Fibroblast of mammary gland (primary cell): Measurements from ENCODE around the gene VIPR2.
"Not testable (repeated sequence)": the region's sequence is repeated elsewhere in the genome, so short reads cannot be mapped to it uniquely, and the experiment has no call there.

Experiments
- DNase-seq: peaks from one replicate; pipeline ENCODE4 v3.0.0-alpha.2; 2010; ENCODE audit warnings: low read depth
- H3K4me3 ChIP-seq: 2 replicates; pipeline ENCODE4 v1.5.1; 2011; ENCODE audit warnings: low read depth, mild to moderate bottlenecking, low read length, moderate library complexity; ENCODE audit not compliant: control insufficient read depth
- CTCF ChIP-seq: conservative IDR thresholded peaks from 2 replicates; pipeline ENCODE4 v1.5.1; 2011; ENCODE audit warnings: low read depth, low read length, inconsistent platforms; ENCODE audit not compliant: control insufficient read depth, insufficient read depth

The VIPR2 gene

GRCh38 chr7:159088016-159088865, 56.4 kb downstream of the VIPR2 start:
- no peak for DNase-seq
- TF ChIP-seq CTCF = no peak

DNA sequence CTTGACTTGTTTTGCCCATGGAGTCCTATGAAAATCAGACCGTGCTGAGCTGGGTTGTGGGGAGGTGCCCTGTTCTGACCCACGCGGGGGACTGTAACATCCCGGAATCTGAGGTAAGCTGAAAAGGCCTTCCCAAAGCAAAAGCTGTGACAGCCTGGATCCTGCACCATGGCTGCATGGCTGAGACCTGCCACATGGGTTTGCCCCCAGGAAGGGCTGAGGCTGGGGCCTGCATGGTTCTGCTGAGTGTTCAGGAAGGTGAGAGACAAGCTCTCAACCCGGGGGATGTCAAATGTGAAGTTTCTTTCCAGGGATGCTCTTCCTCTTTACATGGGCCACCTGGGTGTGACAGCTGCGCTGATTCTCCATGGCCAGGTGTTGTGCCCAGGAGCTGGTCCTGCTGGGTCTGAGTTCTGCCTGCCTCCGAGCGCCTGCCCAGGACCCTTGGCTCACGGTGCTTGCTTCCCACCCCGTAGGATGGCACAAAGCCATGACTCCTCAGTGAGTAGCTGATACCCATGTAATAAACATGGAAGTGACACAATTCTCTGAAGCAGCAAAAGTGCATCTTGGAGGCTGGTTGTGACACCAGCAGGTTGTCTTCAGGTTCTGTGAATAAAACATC, 58.3 kb downstream of the VIPR2 start:
- no peak for TF ChIP-seq CTCF
- no peak for DNase-seq
- no peak overlapping the region for H3K4me3 ChIP-seq

More at GRCh38 chr7:159088016-159088865, 56.4 kb downstream of the VIPR2 start:
- no peak overlapping the region for H3K4me3 ChIP-seq

DNA sequence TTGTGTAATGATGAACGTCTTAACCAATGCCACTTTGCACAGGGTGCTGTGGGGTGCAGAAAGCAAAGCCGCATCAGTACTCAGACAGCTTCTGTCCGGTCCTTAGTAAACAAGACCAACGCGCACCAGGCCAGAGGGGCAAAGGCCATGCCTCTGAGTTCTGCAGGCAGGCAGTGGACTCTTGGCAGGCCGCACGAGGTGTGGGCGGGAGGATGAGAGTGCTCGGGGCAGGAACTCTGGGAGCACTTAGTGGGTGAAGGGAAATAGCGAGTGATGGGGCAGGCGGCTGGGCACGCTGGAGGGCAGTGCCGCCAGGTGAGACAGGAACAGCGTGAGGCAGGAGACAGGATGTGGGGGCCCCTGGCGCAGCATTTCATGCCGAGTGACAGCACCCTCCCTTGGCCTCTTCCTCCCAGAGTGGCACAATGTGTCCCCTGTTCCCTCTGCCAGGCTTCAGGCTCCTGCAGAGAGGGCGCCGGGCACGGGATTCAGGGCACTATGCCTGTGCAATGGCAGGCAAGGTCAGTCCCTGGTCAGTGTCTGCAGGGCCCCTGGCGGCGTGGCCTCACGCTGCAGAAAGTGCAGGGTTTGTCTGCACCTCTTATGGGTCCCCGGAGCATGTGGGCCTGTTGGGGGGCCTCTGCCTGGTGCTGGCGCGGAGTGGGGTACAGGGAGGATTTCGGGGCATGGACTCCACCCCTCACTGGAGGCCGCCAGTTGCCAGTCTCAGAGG, 60.4 kb downstream of the VIPR2 start:
- TF ChIP-seq CTCF = no peak
- no peak overlapping the region for H3K4me3 ChIP-seq
- DNase-seq = no peak

- no peak overlapping the region for H3K4me3 ChIP-seq
- TF ChIP-seq CTCF = no peak
- no peak for DNase-seq
These were observed 61.0 kb downstream of the VIPR2 start for GRCh38 chr7:159083698-159084068.

DNA sequence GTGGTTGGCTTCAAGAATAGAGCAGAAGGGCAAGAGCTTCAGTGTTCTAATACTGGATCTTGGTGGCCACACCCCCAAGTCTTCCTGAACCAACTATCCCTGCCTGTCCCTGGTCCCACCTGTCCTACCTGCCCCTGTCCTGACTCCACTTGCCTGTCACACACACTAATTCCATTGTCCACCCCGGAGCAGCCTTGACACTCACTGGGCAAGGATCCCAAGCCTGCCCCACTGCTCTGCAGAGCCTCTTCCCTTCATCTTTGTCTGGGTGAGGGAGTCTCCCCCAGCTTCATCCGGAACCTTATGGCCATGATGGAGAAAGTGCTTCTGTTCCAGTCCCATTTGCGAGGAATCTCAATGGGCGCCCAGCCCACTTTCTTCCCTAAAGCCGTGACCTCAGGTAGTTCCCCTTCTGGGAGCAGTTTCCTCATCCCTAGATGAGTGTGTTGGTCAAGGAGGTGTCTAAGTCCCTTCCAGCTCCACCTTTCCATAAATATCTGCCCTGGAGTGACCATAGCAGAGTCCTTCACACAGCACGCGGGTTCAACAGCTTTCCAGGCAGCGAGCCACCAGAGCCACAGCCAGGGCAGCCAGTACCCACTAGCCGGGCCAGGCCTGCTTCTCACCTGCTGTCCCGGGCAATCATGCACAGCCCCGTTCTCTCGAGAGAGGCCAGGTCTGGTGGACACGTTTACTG, 61.5 kb downstream of the VIPR2 start:
- no peak for DNase-seq

DNA sequence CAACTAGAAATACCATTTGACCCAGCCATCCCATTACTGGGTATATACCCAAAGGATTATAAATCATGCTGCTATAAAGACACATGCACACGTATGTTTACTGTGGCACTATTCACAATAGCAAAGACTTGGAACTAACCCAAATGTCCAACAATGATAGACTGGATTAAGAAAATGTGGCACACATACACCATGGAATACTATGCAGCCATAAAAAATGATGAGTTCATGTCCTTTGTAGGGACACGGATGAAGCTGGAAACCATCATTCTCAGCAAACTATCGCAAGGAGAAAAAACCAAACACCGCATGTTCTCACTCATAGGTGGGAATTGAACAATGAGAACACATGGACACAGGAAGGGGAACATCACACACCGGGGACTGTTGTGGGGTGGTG, 62.6 kb downstream of the VIPR2 start:
- H3K4me3 ChIP-seq = not testable (repeated sequence)

More for the DNA sequence above, 61.5 kb downstream of the VIPR2 start:
- no peak overlapping the region for H3K4me3 ChIP-seq
- TF ChIP-seq CTCF = no peak

More for the DNA sequence above, 62.6 kb downstream of the VIPR2 start:
- not testable (repeated sequence) for DNase-seq
